ENCODE data around the gene TMC6.

- TF ChIP-seq, protein P1, sequence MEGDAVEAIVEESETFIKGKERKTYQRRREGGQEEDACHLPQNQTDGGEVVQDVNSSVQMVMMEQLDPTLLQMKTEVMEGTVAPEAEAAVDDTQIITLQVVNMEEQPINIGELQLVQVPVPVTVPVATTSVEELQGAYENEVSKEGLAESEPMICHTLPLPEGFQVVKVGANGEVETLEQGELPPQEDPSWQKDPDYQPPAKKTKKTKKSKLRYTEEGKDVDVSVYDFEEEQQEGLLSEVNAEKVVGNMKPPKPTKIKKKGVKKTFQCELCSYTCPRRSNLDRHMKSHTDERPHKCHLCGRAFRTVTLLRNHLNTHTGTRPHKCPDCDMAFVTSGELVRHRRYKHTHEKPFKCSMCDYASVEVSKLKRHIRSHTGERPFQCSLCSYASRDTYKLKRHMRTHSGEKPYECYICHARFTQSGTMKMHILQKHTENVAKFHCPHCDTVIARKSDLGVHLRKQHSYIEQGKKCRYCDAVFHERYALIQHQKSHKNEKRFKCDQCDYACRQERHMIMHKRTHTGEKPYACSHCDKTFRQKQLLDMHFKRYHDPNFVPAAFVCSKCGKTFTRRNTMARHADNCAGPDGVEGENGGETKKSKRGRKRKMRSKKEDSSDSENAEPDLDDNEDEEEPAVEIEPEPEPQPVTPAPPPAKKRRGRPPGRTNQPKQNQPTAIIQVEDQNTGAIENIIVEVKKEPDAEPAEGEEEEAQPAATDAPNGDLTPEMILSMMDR (conservative IDR thresholded peaks at IDR 0.05; ENCODE audit: low read depth, low read length): no peak
- no peak for TF ChIP-seq EZH2 (IDR thresholded peaks at IDR 0.05; ENCODE audit: borderline replicate concordance, low read depth, low read length, poor library complexity, severe bottlenecking)
Measured at GRCh38 chr17:78075545-78075944, 53.0 kb downstream of the TMC6 start.
